ENCODE data around the gene CHRNA5. TPM values are rescaled to one million over a fixed set of nuclear protein-coding genes. Genes with fewer than 3 reads are reported as not detected.
"Not testable (repeated sequence)": the region's sequence is repeated elsewhere in the genome, so short reads cannot be mapped to it uniquely, and the experiment has no call there.

The CHRNA5 gene
- total RNA-seq, 2 experiments from 2014 or later, result 2.0 to 2.7 TPM

DNA sequence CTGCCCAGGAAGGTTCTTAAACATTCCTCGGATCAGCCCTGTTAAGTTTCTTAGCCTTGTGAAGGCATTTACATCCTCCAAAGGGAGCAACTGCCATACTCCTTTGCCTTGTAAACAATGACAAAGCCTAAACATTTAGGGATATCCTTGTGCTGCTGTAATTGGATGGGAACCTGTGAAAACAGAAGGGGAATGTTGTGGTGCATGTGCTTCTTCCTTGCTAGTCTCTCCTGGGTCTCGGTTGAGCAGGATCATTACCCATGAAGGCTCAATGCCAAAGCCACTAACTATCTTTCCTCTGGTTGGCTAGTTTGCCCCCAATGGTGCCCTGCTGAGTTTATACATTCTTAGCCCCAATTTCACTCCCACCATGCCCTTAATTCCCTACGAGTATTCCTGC, 38.1 kb downstream of the CHRNA5 start:
- no peak overlapping the region for H3K27ac Mint-ChIP-seq
- H3K4me1 Mint-ChIP-seq (ENCODE audit: low read depth), result no peaks in the 10 kb centered on the region
- no peak for DNase-seq
- no peak for ATAC-seq
- no peak overlapping the region for H3K4me3 Mint-ChIP-seq
- POLR2A ChIA-PET, result no interaction called here
- no peaks in the 10 kb centered on the region for H3K36me3 Mint-ChIP-seq (ENCODE audit: low read depth)
- no peaks in the 10 kb centered on the region for H3K9me3 Mint-ChIP-seq
- TF ChIP-seq, protein P1, sequence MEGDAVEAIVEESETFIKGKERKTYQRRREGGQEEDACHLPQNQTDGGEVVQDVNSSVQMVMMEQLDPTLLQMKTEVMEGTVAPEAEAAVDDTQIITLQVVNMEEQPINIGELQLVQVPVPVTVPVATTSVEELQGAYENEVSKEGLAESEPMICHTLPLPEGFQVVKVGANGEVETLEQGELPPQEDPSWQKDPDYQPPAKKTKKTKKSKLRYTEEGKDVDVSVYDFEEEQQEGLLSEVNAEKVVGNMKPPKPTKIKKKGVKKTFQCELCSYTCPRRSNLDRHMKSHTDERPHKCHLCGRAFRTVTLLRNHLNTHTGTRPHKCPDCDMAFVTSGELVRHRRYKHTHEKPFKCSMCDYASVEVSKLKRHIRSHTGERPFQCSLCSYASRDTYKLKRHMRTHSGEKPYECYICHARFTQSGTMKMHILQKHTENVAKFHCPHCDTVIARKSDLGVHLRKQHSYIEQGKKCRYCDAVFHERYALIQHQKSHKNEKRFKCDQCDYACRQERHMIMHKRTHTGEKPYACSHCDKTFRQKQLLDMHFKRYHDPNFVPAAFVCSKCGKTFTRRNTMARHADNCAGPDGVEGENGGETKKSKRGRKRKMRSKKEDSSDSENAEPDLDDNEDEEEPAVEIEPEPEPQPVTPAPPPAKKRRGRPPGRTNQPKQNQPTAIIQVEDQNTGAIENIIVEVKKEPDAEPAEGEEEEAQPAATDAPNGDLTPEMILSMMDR (IDR thresholded peaks at IDR 0.05), result no peak
- peaks cover 7% of the 10 kb centered on the region for H3K27me3 Mint-ChIP-seq
- CTCF ChIA-PET, result no interaction called here
- intact Hi-C loops (cut with micrococcal nuclease), result no loop called here

DNA sequence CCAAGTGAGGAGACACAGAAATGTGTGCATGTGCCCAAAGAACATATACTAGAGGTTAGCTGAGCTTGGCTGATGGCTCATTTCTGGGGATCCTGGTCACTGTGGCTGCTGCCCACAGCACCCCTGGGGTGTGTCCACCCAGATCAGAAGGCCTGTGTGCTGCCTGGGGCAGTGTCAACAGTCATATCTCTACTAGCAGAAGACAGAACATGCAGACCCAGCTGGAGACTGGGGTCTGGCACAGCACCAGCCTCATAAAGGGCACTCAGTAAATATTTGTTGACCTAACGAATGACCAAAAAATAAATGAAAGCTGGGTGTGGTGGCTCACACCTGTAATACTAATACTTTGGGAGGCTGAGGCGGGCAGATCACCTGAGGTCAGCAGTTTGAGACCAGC, 39.1 kb downstream of the CHRNA5 start:
- H3K4me3 Mint-ChIP-seq, result no peak overlapping the region
- no peaks in the 10 kb centered on the region for H3K36me3 Mint-ChIP-seq (ENCODE audit: low read depth)
- H3K4me1 Mint-ChIP-seq (ENCODE audit: low read depth), result no peaks in the 10 kb centered on the region
- DNase-seq (no peak), ATAC-seq (no peak)
- no peaks in the 10 kb centered on the region for H3K9me3 Mint-ChIP-seq
- no peak overlapping the region for H3K27ac Mint-ChIP-seq
- ChIA-PET CTCF (interaction anchor here (0.9 kb wide), 1 partner anchor 15 kb away, joined by 3 read pairs; no protein-coding TSS in a partner anchor), POLR2A (interaction anchor here (0.6 kb wide), 1 partner anchor 91 kb away, joined by 3 read pairs; no protein-coding TSS in a partner anchor)
- intact Hi-C loops (cut with micrococcal nuclease), result no loop called here
- TF ChIP-seq, protein P1 (IDR thresholded peaks at IDR 0.05), result no peak
- peaks cover 7% of the 10 kb centered on the region for H3K27me3 Mint-ChIP-seq

DNA sequence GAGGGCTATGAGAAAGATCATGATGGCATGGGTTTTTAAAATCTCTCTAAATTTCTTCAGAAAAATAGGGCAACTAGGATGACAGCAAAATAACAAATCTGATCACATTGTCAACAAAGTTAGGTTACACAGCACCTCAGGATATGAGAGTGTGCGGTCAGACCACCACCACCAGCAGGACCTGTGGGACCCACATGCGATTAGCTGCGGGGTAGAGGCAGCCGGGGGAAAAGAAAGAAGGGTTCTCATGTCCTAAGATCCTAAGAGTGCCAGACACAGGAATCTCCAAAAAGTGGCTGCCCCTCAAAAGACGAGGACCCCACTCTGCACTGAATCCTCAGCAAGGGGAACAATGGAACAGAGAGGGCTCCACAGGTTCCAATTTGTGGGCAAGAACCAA, 39.9 kb downstream of the CHRNA5 start:
- Mint-ChIP-seq H3K36me3 (ENCODE audit: low read depth) (no peaks in the 10 kb centered on the region), H3K4me1 (ENCODE audit: low read depth) (no peaks in the 10 kb centered on the region), H3K9me3 (no peaks in the 10 kb centered on the region), H3K27ac (no peak overlapping the region), H3K27me3 (peaks cover 7% of the 10 kb centered on the region), H3K4me3 (no peak overlapping the region)
- DNase-seq (no peak), ATAC-seq (no peak)
- intact Hi-C loops (cut with micrococcal nuclease), result no loop called here
- TF ChIP-seq, protein P1 (IDR thresholded peaks at IDR 0.05), result no peak
- CTCF ChIA-PET, result interaction anchor here (0.9 kb wide), 1 partner anchor 14 kb away, joined by 3 read pairs; no protein-coding TSS in a partner anchor
- POLR2A ChIA-PET, result no interaction called here

DNA sequence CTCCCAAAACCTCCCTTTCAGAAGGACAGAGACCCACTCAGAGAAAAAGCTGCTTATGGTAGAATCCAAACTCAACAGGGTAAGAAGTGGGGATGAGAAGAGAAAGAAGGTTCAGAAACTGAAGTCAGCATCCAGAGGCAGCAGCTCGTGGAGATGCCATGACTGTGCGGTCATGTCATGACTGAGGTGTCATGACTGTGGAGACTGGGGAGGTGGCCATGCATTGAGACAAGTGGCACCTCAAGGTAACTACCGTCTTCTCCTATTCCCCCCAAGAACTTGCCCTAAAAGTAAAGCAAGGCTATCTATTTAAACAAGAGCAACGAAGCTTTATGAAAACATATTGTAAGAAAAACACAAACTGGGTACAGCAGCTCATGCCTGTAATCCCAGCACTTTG, 40.4 kb downstream of the CHRNA5 start:
- no peak overlapping the region for H3K4me3 Mint-ChIP-seq
- DNase-seq, result no peak
- ATAC-seq, result no peak
- H3K4me1 Mint-ChIP-seq (ENCODE audit: low read depth), result no peaks in the 10 kb centered on the region
- POLR2A ChIA-PET, result no interaction called here
- H3K27me3 Mint-ChIP-seq, result peaks cover 7% of the 10 kb centered on the region
- no peaks in the 10 kb centered on the region for H3K9me3 Mint-ChIP-seq
- CTCF ChIA-PET, result no interaction called here
- intact Hi-C loops (cut with micrococcal nuclease), result no loop called here
- no peaks in the 10 kb centered on the region for H3K36me3 Mint-ChIP-seq (ENCODE audit: low read depth)
- TF ChIP-seq, protein P1 (IDR thresholded peaks at IDR 0.05), result no peak
- no peak overlapping the region for H3K27ac Mint-ChIP-seq

DNA sequence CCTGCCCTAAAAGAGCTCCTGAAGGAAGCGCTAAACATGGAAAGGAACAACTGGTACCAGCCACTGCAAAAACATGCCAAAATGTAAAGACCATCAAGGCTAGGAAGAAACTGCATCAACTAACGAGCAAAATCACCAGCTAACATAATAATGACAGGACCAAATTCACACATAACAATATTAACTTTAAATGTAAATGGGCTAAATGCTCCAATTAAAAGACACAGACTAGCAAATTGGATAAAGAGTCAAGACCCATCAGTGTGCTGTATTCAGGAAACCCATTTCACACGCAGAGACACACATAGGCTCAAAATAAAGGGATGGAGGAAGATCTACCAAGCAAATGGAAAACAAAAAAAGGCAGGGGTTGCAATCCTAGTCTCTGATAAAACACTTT, 44.2 kb downstream of the CHRNA5 start:
- H3K9me3 Mint-ChIP-seq; H3K27me3 Mint-ChIP-seq; DNase-seq; H3K4me3 Mint-ChIP-seq; intact Hi-C loops (cut with micrococcal nuclease); H3K36me3 Mint-ChIP-seq (ENCODE audit: low read depth); H3K4me1 Mint-ChIP-seq (ENCODE audit: low read depth); POLR2A ChIA-PET; CTCF ChIA-PET; ATAC-seq; H3K27ac Mint-ChIP-seq: not testable (repeated sequence)

DNA sequence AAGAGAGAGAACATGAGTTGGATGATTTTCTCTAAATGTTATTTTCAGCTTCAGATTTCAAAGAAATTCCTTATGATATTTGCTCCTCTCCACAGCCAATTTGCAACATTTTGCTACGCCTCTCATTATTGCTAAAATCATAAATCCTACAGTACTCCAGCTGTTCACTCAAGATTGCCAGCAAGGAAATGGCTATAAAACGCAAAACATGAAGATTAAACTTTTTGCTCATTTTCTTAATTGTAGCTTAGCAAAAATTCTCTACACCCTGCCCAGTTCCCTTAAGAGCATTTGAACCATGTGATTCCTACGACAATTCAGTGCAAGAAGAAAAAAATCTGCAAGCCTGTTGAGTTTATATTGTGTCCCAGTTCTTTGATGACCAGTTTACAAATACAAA, 48.7 kb downstream of the CHRNA5 start:
- POLR2A ChIA-PET, result no interaction called here
- TF ChIP-seq, protein P1 (IDR thresholded peaks at IDR 0.05), result no peak

More for the DNA sequence above, 48.7 kb downstream of the CHRNA5 start:
- H3K27me3 Mint-ChIP-seq, result peaks cover 7% of the 10 kb centered on the region
- no peaks in the 10 kb centered on the region for H3K4me1 Mint-ChIP-seq (ENCODE audit: low read depth)
- no peaks in the 10 kb centered on the region for H3K36me3 Mint-ChIP-seq (ENCODE audit: low read depth)
- ATAC-seq, result no peak
- no peak overlapping the region for H3K4me3 Mint-ChIP-seq
- CTCF ChIA-PET, result interaction anchor here (3.5 kb wide), 1 partner anchor 95 kb away, joined by 22 read pairs; no protein-coding TSS in a partner anchor
- intact Hi-C loops (cut with micrococcal nuclease), result no loop called here
- no peaks in the 10 kb centered on the region for H3K9me3 Mint-ChIP-seq
- H3K27ac Mint-ChIP-seq, result no peak overlapping the region
- DNase-seq, result no peak
